Bronchial epithelial cell (primary cell): Measurements from ENCODE around the gene EFNA3. TPM values are rescaled to one million over a fixed set of nuclear protein-coding genes. Genes with fewer than 3 reads are reported as not detected.

Source experiments
- DNase-seq: peaks from one replicate; pipeline ENCODE4 v3.0.0-alpha.2; 2010; ENCODE audit warnings: low read depth
- FAIRE-seq: peaks from 2 replicates; lab custom pipeline; 2011; peaks lifted over from hg19 to GRCh38; lab: Jason Lieb, UNC
- H3K27me3 ChIP-seq: 2 replicates; pipeline ENCODE4 v1.5.1; 2011; ENCODE audit warnings: low read length; ENCODE audit not compliant: control insufficient read depth, insufficient read depth
- H3K36me3 ChIP-seq: 2 replicates; pipeline ENCODE4 v1.5.1; 2011; ENCODE audit warnings: low read length; ENCODE audit not compliant: control insufficient read depth, insufficient read depth
- H3K4me3 ChIP-seq: 2 replicates; pipeline ENCODE4 v1.5.1; 2011; ENCODE audit warnings: mild to moderate bottlenecking, low read depth, low read length, control low read depth
- CTCF ChIP-seq: IDR thresholded peaks from 2 replicates; pipeline ENCODE4 v1.5.1; 2011; ENCODE audit warnings: mild to moderate bottlenecking, moderate library complexity, low read length, control low read depth, inconsistent platforms; ENCODE audit not compliant: insufficient read depth, severe bottlenecking
- total RNA-seq: library from RNA; depleted of rRNA; stranded (reverse); fragments of >200 nt; gene quantifications from 2 replicates; pipeline ENCODE4 v1.2.1, GENCODE V29; 2014

The EFNA3 gene
- total RNA-seq, 1 donor from 2014 or later = 3.7 TPM

GRCh38 chr1:155121249-155121648 is 42.6 kb downstream of the EFNA3 start:
- DNase-seq = no peak
- Histone ChIP-seq H3K36me3 (no peaks in the 10 kb centered on the region), H3K27me3 (no peaks in the 10 kb centered on the region), H3K4me3 (no peak overlapping the region)
- no peak for FAIRE-seq
- TF ChIP-seq CTCF = no peak

GRCh38 chr1:155122308-155122707 is 43.7 kb downstream of the EFNA3 start:
- Histone ChIP-seq H3K36me3 (no peaks in the 10 kb centered on the region), H3K4me3 (no peak overlapping the region), H3K27me3 (no peaks in the 10 kb centered on the region)
- no peak for FAIRE-seq
- DNase-seq = no peak
- no peak for TF ChIP-seq CTCF

- H3K4me3 ChIP-seq = no peak overlapping the region
- no peaks in the 10 kb centered on the region for H3K27me3 ChIP-seq
- DNase-seq (peak; percentile 58), FAIRE-seq (no peak)
- no peaks in the 10 kb centered on the region for H3K36me3 ChIP-seq
- no peak for TF ChIP-seq CTCF
Measured at GRCh38 chr1:155123801-155124200, 45.2 kb downstream of the EFNA3 start.

- Histone ChIP-seq H3K4me3 (no peak overlapping the region), H3K27me3 (no peaks in the 10 kb centered on the region), H3K36me3 (peaks cover 2% of the 10 kb centered on the region)
- no peak for FAIRE-seq
- peak; percentile 69 for DNase-seq
- TF ChIP-seq CTCF = no peak
Measured at GRCh38 chr1:155124503-155125463, 46.1 kb downstream of the EFNA3 start.

GRCh38 chr1:155125511-155125945 is 46.9 kb downstream of the EFNA3 start:
- FAIRE-seq = no peak
- H3K27me3 ChIP-seq = no peaks in the 10 kb centered on the region
- H3K36me3 ChIP-seq = peaks cover 2% of the 10 kb centered on the region
- TF ChIP-seq CTCF = peak; percentile 9
- DNase-seq = peak; percentile 84
- H3K4me3 ChIP-seq = no peak overlapping the region
